Activated CD4-positive, alpha-beta T cell treated with anti-CD3 and anti-CD28 coated beads for 24 hours (primary cell): ENCODE measurements around the gene MAP2K5.
A peak's percentile ranks its signal among the peaks of the same experiment; 100 is the strongest.

Source experiments
- DNase-seq, 2 donors: peaks; one replicate each; pipeline ENCODE4 v3.0.0-alpha.2; 2020; ENCODE audit warnings: low read depth in 2 of 2

MAP2K5 gene

DNA sequence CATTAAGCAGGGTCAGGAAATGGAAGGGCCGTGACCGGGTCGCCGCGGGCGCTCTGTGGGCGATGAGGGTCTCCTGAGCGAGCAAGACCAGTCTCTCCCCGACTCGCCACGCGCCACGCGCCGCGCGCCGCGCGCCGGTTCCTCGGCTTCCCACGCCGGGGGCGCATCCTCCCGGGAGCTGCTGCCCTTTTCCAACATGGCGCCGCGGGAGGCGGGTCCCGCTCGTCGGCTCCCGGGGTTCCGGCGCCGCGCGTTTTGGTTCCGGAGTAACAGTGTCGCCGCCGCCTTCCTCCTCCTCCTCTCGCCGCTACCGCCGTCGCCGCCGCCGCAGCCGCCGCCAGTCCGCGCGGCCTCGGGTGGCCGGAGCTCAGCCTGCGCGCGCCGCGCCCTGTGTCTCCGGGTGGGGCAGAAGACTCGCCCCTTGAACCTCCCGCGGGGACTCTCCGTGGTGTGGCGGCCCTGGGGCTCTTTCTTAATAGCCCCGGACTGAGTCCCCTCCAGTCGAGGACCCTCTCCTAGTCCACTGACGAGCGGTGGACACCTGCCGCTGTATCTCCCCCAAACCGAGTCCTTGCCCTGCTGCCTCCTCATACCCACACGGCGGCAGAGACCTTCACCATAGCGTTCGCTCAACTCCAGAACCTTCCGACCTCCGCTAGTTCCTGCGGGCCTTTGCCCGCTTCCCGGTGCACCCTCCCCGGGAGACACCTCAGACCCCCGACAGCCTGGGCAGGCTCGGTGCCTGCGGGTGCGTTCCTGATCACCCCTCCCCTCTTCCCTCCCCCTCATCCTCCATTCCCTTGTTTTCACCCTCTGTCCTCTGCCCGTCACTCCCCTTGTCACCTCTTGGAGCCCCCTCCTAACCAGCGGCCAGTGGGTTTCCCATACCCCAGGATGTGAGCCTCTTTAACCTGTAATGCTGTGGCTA lies at the start of gene MAP2K5:
TSS of gene MAP2K5 (plus strand) at position 284 of the 928 bp plus-strand sequence. CDS start at position 917, 633 bp downstream.
- DNase-seq = peak; percentile 74 to 78

- no peak for DNase-seq
Measured at GRCh38 chr15:67495585-67495984, 46.9 kb upstream of the MAP2K5 start.

DNA sequence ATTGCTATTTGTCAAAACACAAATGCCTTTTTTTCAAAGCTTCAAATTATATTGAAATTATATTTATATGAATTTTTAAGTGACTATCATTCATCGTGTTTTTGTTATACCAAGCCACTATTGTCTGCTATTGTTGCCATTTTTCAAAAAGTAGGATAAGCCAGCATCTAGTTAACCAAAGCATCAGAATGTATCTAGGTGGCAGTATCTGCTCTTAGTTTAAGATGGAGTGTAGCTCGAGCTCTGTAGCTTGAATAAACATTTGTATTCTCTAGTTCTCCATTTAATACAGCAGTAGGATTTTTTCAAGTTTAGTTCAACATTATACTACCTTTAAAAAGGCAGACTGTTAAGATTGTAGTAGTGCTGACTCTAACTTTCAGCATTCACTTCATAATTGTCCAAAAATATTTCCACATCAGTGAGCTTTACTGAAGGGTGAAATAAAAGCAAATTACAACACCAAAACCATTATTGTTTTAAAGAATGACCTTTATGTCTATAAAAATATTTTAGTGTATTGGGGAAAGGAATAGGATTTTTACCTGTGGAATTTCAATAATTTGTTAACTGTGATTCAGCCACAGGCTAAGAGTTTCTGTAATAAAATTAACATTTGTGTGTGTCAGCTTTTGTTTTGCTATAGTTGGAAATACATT lies 41.2 kb upstream of the MAP2K5 start:
- no peak for DNase-seq

- no peak for DNase-seq
Measured at GRCh38 chr15:67501836-67502461, 40.6 kb upstream of the MAP2K5 start.

DNA sequence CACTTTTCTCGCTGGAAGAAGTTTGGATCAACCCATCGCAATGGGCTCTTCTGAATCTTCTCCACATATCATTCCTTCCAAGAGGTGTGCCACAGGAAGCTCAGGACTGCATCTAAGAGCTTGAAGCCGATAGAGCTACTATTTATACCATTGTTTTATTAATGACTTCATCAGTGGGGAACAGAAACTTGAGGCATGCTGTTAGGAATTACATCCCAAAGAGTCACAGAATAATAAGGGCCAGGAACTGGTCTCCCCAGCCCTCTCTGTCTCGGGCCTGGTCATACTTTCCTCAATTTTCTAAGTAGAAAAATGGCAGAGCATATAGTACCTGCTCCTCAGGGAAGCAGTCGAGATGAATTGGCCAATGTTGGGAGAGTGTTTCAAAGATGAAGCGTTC lies 38.4 kb upstream of the MAP2K5 start:
- DNase-seq = no peak

DNA sequence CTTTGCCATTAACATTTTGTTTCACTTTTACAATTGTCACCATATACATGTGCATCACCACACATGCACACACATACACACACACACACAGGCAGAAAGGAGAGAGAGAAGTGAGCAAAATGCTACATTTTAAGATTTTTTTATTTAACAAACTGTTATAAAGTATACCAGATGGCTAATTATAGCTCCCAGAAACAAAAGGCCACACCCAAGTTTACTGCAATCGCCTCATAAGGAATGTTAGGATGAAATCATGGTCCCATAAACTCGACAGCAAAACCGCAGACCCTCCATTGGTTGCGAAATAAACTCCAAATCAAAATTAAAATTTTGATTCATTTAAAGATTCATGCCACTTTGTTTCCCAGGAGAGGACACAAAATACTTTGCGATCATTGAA lies 37.7 kb upstream of the MAP2K5 start:
- no peak for DNase-seq

DNA sequence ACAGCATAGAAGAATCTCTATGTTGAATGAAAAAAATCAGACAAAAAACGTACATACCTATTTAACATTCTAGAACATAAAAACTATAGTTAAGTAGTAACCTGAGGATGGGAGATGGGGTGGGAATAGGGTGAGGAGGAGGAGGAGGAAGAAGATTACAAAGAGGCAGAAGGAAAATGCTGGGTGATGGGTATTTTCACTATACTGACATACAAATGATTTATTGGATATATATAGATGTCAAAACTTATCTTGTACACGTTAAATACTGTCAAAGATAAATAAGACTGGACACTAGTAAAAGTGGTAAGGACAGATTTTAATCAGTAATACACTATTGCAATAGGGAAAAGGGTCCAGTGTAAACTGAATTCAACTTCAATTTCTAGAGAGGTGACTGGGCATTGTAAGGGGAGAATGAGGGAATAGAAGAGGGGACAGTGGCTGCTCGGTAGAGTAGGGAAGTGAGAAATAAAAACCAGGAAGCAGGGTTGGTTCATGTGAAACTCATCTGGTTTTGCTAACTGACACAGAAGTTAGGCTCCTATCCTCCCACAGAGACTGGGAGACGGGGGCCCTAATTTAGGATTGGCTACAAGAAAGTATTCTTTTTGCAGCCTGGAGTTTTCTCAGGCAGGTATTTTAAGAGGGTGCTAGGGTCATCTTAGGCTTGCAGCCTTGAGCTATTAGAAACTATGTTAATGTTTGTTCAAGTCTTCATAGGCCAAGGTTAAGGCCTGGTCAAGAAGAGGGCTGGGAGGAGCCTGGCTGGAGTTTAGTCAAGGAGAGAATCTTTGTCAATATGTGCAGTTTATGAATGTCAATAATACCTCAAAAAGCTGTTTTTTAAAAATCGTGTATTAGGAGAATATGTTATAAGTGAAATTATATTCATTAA lies 36.6 kb upstream of the MAP2K5 start:
- no peak for DNase-seq

DNA sequence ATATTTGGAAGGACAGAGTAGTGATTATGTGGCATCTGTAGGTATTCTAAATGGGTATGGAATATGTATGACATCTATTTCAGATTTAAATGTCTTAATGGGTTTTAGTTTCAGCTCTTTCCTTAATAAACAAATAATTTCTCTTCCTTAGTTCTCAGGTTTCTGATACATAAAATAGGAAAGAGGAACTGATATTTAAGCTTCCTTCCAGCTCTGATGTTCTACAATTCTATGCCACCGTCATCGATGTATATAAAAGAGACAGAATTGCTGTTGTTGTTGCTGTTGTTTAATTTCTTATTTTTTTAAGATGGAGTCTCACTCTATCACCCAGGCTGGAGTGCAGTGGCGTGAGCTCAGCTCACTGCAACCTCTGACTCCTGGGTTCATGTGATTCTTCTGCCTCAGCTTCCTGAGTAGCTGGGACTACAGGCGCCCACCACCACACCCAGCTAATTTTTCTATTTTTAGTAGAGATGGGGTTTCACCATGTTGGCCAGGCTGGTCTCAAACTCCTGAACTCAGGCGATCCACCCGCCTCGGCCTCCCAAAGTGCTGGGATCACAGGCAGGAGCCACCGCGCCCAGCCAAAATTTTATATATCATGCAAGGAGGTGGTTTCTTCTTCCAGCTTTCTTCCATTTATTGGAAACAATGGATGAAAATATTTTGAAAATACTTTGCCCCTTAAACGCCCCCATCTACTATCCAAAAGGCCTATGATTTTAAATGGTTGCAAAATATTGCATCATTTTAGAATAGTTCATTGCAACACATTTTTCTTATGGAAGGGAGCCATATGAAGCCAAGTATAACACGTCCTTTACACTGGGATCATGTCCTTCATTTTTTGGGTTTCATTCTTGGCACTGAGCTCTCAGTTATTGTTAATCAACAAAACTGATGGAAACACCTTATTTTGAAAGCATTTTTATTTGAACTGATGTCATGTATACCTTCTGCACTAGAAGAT lies 35.4 kb upstream of the MAP2K5 start:
- no peak for DNase-seq

GRCh38 chr15:67508407-67508806 lies 34.1 kb upstream of the MAP2K5 start:
- DNase-seq = no peak

DNA sequence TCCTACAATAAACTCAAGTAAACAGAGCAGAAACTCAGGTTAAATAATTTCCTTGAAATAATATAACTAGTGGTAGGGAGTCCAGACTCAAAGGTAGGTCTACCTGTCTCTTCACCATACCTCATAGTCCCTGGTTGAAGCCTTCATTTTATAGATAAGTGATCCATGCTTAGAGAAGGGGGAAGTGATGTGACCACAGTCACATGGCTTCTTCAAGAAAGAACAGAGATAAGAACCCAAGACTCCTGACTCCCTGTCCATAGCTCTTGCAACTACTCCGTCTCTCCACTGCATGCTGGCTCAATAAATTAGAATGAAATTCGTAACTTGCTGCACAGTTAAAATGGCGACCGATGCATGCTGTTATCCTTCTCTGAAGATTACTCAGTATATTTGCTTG lies 32.6 kb upstream of the MAP2K5 start:
- no peak for DNase-seq

GRCh38 chr15:67510597-67511190 lies 31.8 kb upstream of the MAP2K5 start:
- no peak for DNase-seq

GRCh38 chr15:67511606-67512005 lies 30.9 kb upstream of the MAP2K5 start:
- no peak for DNase-seq

GRCh38 chr15:67512140-67512539 lies 30.4 kb upstream of the MAP2K5 start:
- DNase-seq = no peak

DNA sequence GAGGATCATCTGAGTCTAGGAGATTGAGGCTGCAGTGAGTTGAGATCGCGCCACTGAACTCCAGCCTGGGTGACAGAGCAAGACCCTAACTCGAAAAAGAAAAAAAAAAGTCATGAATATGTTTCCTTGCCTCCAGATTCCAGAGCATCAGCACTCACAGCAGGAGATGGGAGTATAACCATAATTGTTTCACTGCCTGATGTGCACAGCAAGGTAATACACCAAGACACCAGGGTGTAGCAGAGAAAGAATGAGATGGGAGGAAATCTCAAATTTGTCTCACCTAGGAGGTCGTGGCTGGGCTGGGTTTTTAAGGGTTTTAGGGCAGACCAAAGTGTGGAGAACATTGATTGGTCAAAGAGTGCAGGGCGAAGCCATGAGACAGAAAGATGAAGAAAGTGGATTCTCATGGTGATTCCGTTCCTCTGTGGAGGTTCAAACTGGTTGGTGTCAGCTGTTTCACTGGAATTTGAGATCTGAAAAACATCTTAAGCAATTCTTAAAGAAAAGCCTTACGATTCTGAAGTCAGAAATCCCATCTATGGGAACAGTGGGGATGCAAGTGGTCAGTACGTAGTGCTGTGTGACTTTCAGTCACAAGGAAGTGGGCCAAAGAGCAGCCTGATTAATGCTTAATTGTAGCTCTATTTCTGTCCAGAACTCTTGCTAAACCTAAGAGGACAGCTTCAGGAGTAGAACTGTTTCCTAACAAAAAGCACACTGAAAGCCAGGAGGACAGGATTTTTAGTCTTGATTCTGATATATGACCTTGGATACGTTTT lies 29.4 kb upstream of the MAP2K5 start:
- DNase-seq = no peak

DNA sequence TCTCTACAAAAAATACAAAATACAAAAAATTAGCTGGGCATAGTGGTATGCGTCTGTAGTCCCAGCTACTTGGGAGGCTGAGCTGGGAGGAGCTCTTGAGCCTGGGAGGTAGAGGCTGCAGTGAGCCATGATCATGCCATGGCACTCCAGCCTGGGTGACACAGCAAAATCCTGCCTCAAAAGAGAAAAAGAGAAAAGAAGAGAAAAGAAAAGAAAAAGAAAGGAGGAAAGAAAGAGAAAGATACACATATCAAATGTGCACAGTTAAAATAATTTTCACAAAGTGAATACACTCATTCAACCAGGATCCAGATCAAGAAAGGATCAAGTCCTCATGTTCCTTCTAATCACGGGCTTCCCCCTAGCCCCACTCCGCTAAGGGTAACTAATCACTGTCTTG lies 27.4 kb upstream of the MAP2K5 start:
- no peak for DNase-seq

- DNase-seq = no peak
Measured at GRCh38 chr15:67515557-67515956, 26.9 kb upstream of the MAP2K5 start.

- DNase-seq = no peak
Measured at GRCh38 chr15:67520321-67521028, 22.0 kb upstream of the MAP2K5 start.

DNA sequence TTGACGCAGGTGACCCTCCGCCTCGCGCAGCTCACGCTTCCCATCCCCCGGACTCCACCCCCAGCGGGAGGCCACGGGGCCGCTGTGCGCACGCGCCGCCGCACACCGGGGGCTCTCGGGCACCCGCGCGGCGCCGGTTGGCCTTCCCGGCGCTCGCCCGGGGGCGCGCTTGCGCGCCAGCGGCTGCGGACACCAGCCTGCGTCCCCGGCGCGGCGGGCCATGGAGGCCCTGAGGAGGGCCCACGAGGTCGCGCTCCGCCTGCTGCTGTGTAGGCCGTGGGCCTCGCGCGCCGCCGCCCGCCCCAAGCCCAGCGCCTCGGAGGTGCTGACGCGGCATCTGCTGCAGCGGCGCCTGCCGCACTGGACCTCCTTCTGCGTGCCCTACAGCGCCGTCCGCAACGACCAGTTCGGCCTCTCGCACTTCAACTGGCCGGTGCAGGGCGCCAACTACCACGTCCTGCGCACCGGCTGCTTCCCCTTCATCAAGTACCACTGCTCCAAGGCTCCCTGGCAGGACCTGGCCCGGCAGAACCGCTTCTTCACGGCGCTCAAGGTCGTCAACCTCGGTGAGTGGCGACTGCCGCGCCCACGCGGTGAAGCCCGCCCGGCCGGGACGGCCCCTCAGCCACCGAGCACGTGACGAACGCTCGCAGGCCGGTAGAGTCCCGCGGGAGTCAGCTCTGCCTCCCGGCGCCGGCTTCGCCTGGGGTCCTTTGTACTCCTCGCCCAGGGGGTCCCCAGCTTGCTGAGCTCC lies 21.3 kb upstream of the MAP2K5 start, which contains the start of gene C15orf61:
TSS of gene C15orf61 (plus strand) at position 103 of the 754 bp plus-strand sequence. CDS start at position 221, 118 bp downstream.
- peak; percentile 72 to 73 for DNase-seq
